Large intestine (tissue), 3 donors: ENCODE measurements around the gene ACER1. TPM values are rescaled to one million over a fixed set of nuclear protein-coding genes. Genes with fewer than 3 reads are reported as not detected.
A peak's percentile ranks its signal among the peaks of the same experiment; 100 is the strongest.
"Not testable (repeated sequence)": the region's sequence is repeated elsewhere in the genome, so short reads cannot be mapped to it uniquely, and the experiment has no call there.

Source experiments
- DNase-seq, 2 donors: peaks; one replicate each; pipeline versions ENCODE4 v3.0.0 to v3.0.0-alpha.2; 2013
- H3K27ac ChIP-seq: one replicate; pipeline ENCODE4 v1.5.1; 2013; ENCODE audit warnings: low read length
- H3K27me3 ChIP-seq: 2 replicates; pipeline ENCODE4 v1.6.1; 2013; ENCODE audit warnings: low read length; ENCODE audit not compliant: control insufficient read depth, insufficient read depth
- H3K36me3 ChIP-seq: 2 replicates; pipeline ENCODE4 v1.6.1; 2013; ENCODE audit warnings: low read length; ENCODE audit not compliant: control insufficient read depth, insufficient read depth
- H3K4me1 ChIP-seq: one replicate; pipeline ENCODE4 v1.6.1; 2013; ENCODE audit warnings: low read length; ENCODE audit not compliant: control insufficient read depth, insufficient read depth
- H3K4me3 ChIP-seq: one replicate; pipeline ENCODE4 v1.5.1; 2013; ENCODE audit warnings: low read length
- H3K9me3 ChIP-seq: one replicate; pipeline ENCODE4 v1.6.1; 2013; ENCODE audit warnings: mild to moderate bottlenecking, low read depth, low read length, moderate library complexity; ENCODE audit not compliant: control insufficient read depth
- WGBS: methylation state at CpG from one replicate; pipeline ENCODE4 v1.1.5; 2013; ENCODE audit warnings: low lambda C conversion rate; ENCODE audit not compliant: insufficient coverage; 5-methylcytosine and 5-hydroxymethylcytosine counted together
- polyA plus RNA-seq: library from polyadenylated mRNA; unstranded; fragments of 120-200 nt; gene quantifications from one replicate; pipeline ENCODE4 v1.2.1, GENCODE V29; 2013

Gene ACER1
- polyA plus RNA-seq, 1 donor, result 0.04 TPM

GRCh38 chr19:6326815-6327214 lies 6.6 kb downstream of the ACER1 start:
- no peaks in the 10 kb centered on the region for H3K4me1 ChIP-seq
- DNase-seq, result peak in 1 of 2 donors; percentile 5
- H3K4me3 ChIP-seq, result no peak overlapping the region
- H3K27ac ChIP-seq, result no peak overlapping the region
- H3K9me3 ChIP-seq, result no peaks in the 10 kb centered on the region
- H3K27me3 ChIP-seq, result no peaks in the 10 kb centered on the region
- 97% methylated on average over 4 of the region's 5 CpGs for WGBS
- H3K36me3 ChIP-seq, result no peaks in the 10 kb centered on the region

- no peaks in the 10 kb centered on the region for H3K9me3 ChIP-seq
- no CpG with 5 or more reads among the region's 4 CpGs for WGBS
- DNase-seq, result no peak
- H3K36me3 ChIP-seq, result no peaks in the 10 kb centered on the region
- H3K27me3 ChIP-seq, result no peaks in the 10 kb centered on the region
- H3K4me1 ChIP-seq, result no peaks in the 10 kb centered on the region
- H3K4me3 ChIP-seq, result no peak overlapping the region
- H3K27ac ChIP-seq, result no peak overlapping the region
Measured at GRCh38 chr19:6325614-6326013, 7.8 kb downstream of the ACER1 start.

GRCh38 chr19:6324757-6325156 lies 8.7 kb downstream of the ACER1 start:
- Histone ChIP-seq H3K9me3 (no peaks in the 10 kb centered on the region), H3K36me3 (no peaks in the 10 kb centered on the region), H3K27me3 (no peaks in the 10 kb centered on the region), H3K4me1 (no peaks in the 10 kb centered on the region), H3K27ac (no peak overlapping the region), H3K4me3 (no peak overlapping the region)
- no CpG with 5 or more reads among the region's 4 CpGs for WGBS
- DNase-seq, result no peak

- H3K36me3 ChIP-seq, result no peaks in the 10 kb centered on the region
- no peaks in the 10 kb centered on the region for H3K9me3 ChIP-seq
- H3K27ac ChIP-seq, result no peak overlapping the region
- no peak overlapping the region for H3K4me3 ChIP-seq
- no peaks in the 10 kb centered on the region for H3K27me3 ChIP-seq
- DNase-seq, result no peak
- WGBS, result 30% methylated on average over 1 of the region's 3 CpGs
- H3K4me1 ChIP-seq, result no peaks in the 10 kb centered on the region
Measured at GRCh38 chr19:6322284-6322683, 11.1 kb downstream of the ACER1 start.

- H3K4me1 ChIP-seq, result no peaks in the 10 kb centered on the region
- H3K36me3 ChIP-seq, result no peaks in the 10 kb centered on the region
- H3K27ac ChIP-seq, result no peak overlapping the region
- no peaks in the 10 kb centered on the region for H3K9me3 ChIP-seq
- 0% methylated on average over 1 of the region's 4 CpGs for WGBS
- DNase-seq, result no peak
- H3K27me3 ChIP-seq, result no peaks in the 10 kb centered on the region
- H3K4me3 ChIP-seq, result no peak overlapping the region
Measured at GRCh38 chr19:6319376-6319775, 14.0 kb downstream of the ACER1 start.

GRCh38 chr19:6318772-6319171 lies 14.6 kb downstream of the ACER1 start:
- H3K36me3 ChIP-seq, result no peaks in the 10 kb centered on the region
- H3K4me3 ChIP-seq, result no peak overlapping the region
- 50% methylated on average over 2 of the region's 5 CpGs for WGBS
- H3K27ac ChIP-seq, result no peak overlapping the region
- no peak for DNase-seq
- H3K27me3 ChIP-seq, result no peaks in the 10 kb centered on the region
- H3K9me3 ChIP-seq, result no peaks in the 10 kb centered on the region
- H3K4me1 ChIP-seq, result no peaks in the 10 kb centered on the region

- not testable (repeated sequence) for H3K27ac ChIP-seq, H3K4me3 ChIP-seq, DNase-seq, H3K9me3 ChIP-seq, H3K36me3 ChIP-seq, H3K27me3 ChIP-seq, H3K4me1 ChIP-seq
- WGBS, result 50% methylated on average over 1 of the region's 5 CpGs
Measured at GRCh38 chr19:6315646-6316045, 17.8 kb downstream of the ACER1 start.

- Histone ChIP-seq H3K27ac (no peak overlapping the region), H3K9me3 (no peaks in the 10 kb centered on the region), H3K36me3 (no peaks in the 10 kb centered on the region), H3K4me1 (no peaks in the 10 kb centered on the region), H3K27me3 (no peaks in the 10 kb centered on the region), H3K4me3 (no peak overlapping the region)
- WGBS, result no CpG with 5 or more reads among the region's 5 CpGs
- no peak for DNase-seq
Measured at GRCh38 chr19:6313398-6313969, 19.9 kb downstream of the ACER1 start.

GRCh38 chr19:6312018-6312417 lies 21.4 kb downstream of the ACER1 start:
- H3K27ac ChIP-seq, result no peak overlapping the region
- no peak overlapping the region for H3K4me3 ChIP-seq

GRCh38 chr19:6298413-6298812 lies 35.0 kb downstream of the ACER1 start:
- Histone ChIP-seq H3K4me3 (no peak overlapping the region), H3K27me3 (no peaks in the 10 kb centered on the region), H3K36me3 (no peaks in the 10 kb centered on the region), H3K27ac (no peak overlapping the region), H3K4me1 (no peaks in the 10 kb centered on the region), H3K9me3 (peaks cover 10% of the 10 kb centered on the region)
- DNase-seq, result no peak
- no CpG with 5 or more reads among the region's 5 CpGs for WGBS

More at GRCh38 chr19:6312018-6312417, 21.4 kb downstream of the ACER1 start:
- no CpG with 5 or more reads among the region's 9 CpGs for WGBS
- DNase-seq, result no peak
- no peaks in the 10 kb centered on the region for H3K4me1 ChIP-seq
- no peaks in the 10 kb centered on the region for H3K36me3 ChIP-seq
- H3K9me3 ChIP-seq, result no peaks in the 10 kb centered on the region
- H3K27me3 ChIP-seq, result no peaks in the 10 kb centered on the region

GRCh38 chr19:6297202-6297601 lies 36.2 kb downstream of the ACER1 start:
- H3K9me3 ChIP-seq, result peaks cover 22% of the 10 kb centered on the region
- H3K4me3 ChIP-seq, result no peak overlapping the region
- no peak overlapping the region for H3K27ac ChIP-seq
- DNase-seq, result no peak
- no CpG with 5 or more reads among the region's 6 CpGs for WGBS
- H3K36me3 ChIP-seq, result no peaks in the 10 kb centered on the region
- no peaks in the 10 kb centered on the region for H3K4me1 ChIP-seq
- no peaks in the 10 kb centered on the region for H3K27me3 ChIP-seq
